NB4 (cell line): ENCODE results near the gene TOX3.

Experiments used
- DNase-seq: peaks from one replicate; pipeline ENCODE4 v3.0.0; 2010; ENCODE audit warnings: low read depth
- H3K4me3 ChIP-seq: one replicate; pipeline ENCODE4 v1.5.1; 2011; ENCODE audit warnings: mild to moderate bottlenecking, low read depth, low read length, moderate library complexity
- CTCF ChIP-seq: IDR thresholded peaks from one replicate; pipeline ENCODE4 v1.5.1; 2012; ENCODE audit warnings: low read depth, low read length
- MAX ChIP-seq: IDR thresholded peaks from 2 replicates; pipeline ENCODE4 v1.6.1; 2011; ENCODE audit warnings: low read depth, low read length
- MYC ChIP-seq: IDR thresholded peaks from 2 replicates; pipeline ENCODE4 v1.6.1; 2011; ENCODE audit warnings: low read depth, low read length
- POLR2A ChIP-seq: IDR thresholded peaks from 2 replicates; pipeline ENCODE4 v1.6.1; 2011; ENCODE audit warnings: mild to moderate bottlenecking; ENCODE audit not compliant: insufficient read length; ENCODE audit errors: extremely low read depth

TOX3 gene

GRCh38 chr16:52568983-52569690 is 22.2 kb upstream of the TOX3 start:
- H3K4me3 ChIP-seq: no peak overlapping the region
- TF ChIP-seq MAX (no peak), POLR2A (no peak), MYC (no peak), CTCF (no peak)
- DNase-seq: no peak

GRCh38 chr16:52568495-52568894 is 21.6 kb upstream of the TOX3 start:
- no peak overlapping the region for H3K4me3 ChIP-seq
- no peak for DNase-seq
- TF ChIP-seq MYC (no peak), MAX (no peak), CTCF (no peak), POLR2A (no peak)

- TF ChIP-seq MYC: no peak
- no peak for TF ChIP-seq CTCF
- TF ChIP-seq MAX: no peak
- no peak for TF ChIP-seq POLR2A
- no peak for DNase-seq
- no peak overlapping the region for H3K4me3 ChIP-seq
Measured at GRCh38 chr16:52567193-52567592, 20.2 kb upstream of the TOX3 start.

GRCh38 chr16:52563767-52564611 is 17.0 kb upstream of the TOX3 start:
- no peak for TF ChIP-seq MAX
- DNase-seq: no peak
- no peak overlapping the region for H3K4me3 ChIP-seq

GRCh38 chr16:52562770-52563169 is 15.8 kb upstream of the TOX3 start:
- no peak for DNase-seq
- H3K4me3 ChIP-seq: no peak overlapping the region
- TF ChIP-seq MYC: no peak
- TF ChIP-seq CTCF: no peak
- no peak for TF ChIP-seq POLR2A
- TF ChIP-seq MAX: no peak

- TF ChIP-seq CTCF (no peak), MYC (no peak), POLR2A (no peak), MAX (no peak)
- H3K4me3 ChIP-seq: no peak overlapping the region
- DNase-seq: no peak
Measured at GRCh38 chr16:52561910-52562741, 15.2 kb upstream of the TOX3 start.
